ENCODE measurements around the gene EIF2S2. TPM values are rescaled to one million over a fixed set of nuclear protein-coding genes. Genes with fewer than 3 reads are reported as not detected.

EIF2S2 gene
- total and polyA plus RNA-seq, 4 donors, result 30.8 to 37.9 (median 31.5) TPM

GRCh38 chr20:34124469-34125249 lies 12.6 kb upstream of the EIF2S2 start (continued):
- TF ChIP-seq REST (IDR thresholded peaks at IDR 0.05), result no peak
- no peak for TF ChIP-seq EGR1 (IDR thresholded peaks at IDR 0.05; ENCODE audit: low read depth in 2 of 2)
- TF ChIP-seq ATF3 (IDR thresholded peaks at IDR 0.05), result no peak
- TF ChIP-seq RAD21 (IDR thresholded peaks at IDR 0.05), result no peak
- TF ChIP-seq FOXA1 (IDR thresholded peaks at IDR 0.05), result no peak
- TF ChIP-seq GABPA (IDR thresholded peaks at IDR 0.05 in 1 of 2, conservative IDR thresholded peaks at IDR 0.05 in 1 of 2), result no peak
- no peak for TF ChIP-seq JUND (IDR thresholded peaks at IDR 0.05)
- TF ChIP-seq HNF4G (IDR thresholded peaks at IDR 0.05), result no peak

GRCh38 chr20:34123309-34123708 lies 11.3 kb upstream of the EIF2S2 start:
- H3K9me3 ChIP-seq (ENCODE audit: control insufficient read depth in 4 of 4, low read length in 3 of 4), result no peaks in the 10 kb centered on the region
- TF ChIP-seq REST (IDR thresholded peaks at IDR 0.05) (no peak), SP1 (IDR thresholded peaks at IDR 0.05) (no peak), TAF1 (conservative IDR thresholded peaks at IDR 0.05) (no peak), FOXA2 (IDR thresholded peaks at IDR 0.05) (no peak), YY1 (IDR thresholded peaks at IDR 0.05) (no peak), EGR1 (IDR thresholded peaks at IDR 0.05; ENCODE audit: low read depth in 2 of 2) (no peak)

More at GRCh38 chr20:34123309-34123708, 11.3 kb upstream of the EIF2S2 start:
- DNase-seq (ENCODE audit: low spot score), result no peak
- no peak overlapping the region for H3K27ac ChIP-seq (ENCODE audit: low read depth in 1 of 2, low read length in 2 of 2)
- no peaks in the 10 kb centered on the region for H3K36me3 ChIP-seq (ENCODE audit: control insufficient read depth in 4 of 4, insufficient read depth in 3 of 4, low read depth in 1 of 4, low read length in 3 of 4)
- H3K4me1 ChIP-seq (ENCODE audit: control insufficient read depth in 4 of 4, insufficient read depth in 4 of 4, low read length in 3 of 4), result no peaks in the 10 kb centered on the region
- no peak overlapping the region for H3K4me3 ChIP-seq (ENCODE audit: low read depth in 1 of 3, low read length in 3 of 3)
- no peak overlapping the region for H3K9ac ChIP-seq (ENCODE audit: low read depth in 1 of 2, low read length in 2 of 2)
- H3K27me3 ChIP-seq (ENCODE audit: control insufficient read depth in 4 of 4, insufficient read depth in 4 of 4, low read length in 3 of 4), result no peaks in the 10 kb centered on the region

Measured in liver (tissue), 9 donors.